ENCODE results near the gene APOM.

DNA sequence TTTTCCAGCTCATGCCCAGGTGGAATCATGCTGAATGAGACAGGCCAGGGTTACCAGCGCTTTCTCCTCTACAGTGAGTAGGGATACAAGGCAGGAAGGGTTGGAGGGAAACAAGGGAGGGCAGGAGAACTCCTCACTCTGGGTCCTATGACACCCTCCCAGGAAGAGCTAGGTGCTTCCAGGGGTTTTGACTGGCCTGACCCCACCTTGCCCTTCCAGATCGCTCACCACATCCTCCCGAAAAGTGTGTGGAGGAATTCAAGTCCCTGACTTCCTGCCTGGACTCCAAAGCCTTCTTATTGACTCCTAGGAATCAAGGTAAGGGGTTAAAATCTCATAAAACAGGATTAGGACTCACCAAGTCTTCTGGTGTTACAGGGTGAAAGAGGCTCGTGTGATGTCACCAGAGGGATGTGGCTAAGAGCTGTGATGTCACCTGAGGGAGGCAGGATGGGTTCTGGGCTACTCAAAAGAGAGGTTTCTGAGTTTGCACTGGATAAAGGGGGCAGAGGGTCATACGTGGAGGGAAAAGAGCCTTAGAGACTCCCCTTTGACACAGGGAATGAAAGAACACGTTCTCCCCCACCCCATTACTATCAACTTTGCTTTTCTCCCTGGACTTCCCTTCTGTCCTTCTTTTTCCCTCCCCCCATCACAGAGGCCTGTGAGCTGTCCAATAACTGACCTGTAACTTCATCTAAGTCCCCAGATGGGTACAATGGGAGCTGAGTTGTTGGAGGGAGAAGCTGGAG, 1.9 kb downstream of the APOM start:
- TF ChIP-seq ISL1 (CRISPR knock-in tag; IDR thresholded peaks at IDR 0.05) (no peak), PPARA (CRISPR knock-in tag; IDR thresholded peaks at IDR 0.05; ENCODE audit: borderline replicate concordance) (no peak), SNAI2 (CRISPR knock-in tag; IDR thresholded peaks at IDR 0.05) (no peak), BACH2 (CRISPR knock-in tag; IDR thresholded peaks at IDR 0.05; ENCODE audit: borderline replicate concordance) (no peak), GLIS3 (CRISPR knock-in tag; IDR thresholded peaks at IDR 0.05) (no peak), ARNTL (CRISPR knock-in tag; IDR thresholded peaks at IDR 0.05; ENCODE audit: borderline replicate concordance, low read depth) (no peak), ZFP3 (CRISPR knock-in tag; IDR thresholded peaks at IDR 0.05) (no peak), RARB (CRISPR knock-in tag; IDR thresholded peaks at IDR 0.05) (no peak), ZNF565 (CRISPR knock-in tag; conservative IDR thresholded peaks at IDR 0.05; ENCODE audit: low read depth) (no peak)
- TF ChIP-seq, protein P1, sequence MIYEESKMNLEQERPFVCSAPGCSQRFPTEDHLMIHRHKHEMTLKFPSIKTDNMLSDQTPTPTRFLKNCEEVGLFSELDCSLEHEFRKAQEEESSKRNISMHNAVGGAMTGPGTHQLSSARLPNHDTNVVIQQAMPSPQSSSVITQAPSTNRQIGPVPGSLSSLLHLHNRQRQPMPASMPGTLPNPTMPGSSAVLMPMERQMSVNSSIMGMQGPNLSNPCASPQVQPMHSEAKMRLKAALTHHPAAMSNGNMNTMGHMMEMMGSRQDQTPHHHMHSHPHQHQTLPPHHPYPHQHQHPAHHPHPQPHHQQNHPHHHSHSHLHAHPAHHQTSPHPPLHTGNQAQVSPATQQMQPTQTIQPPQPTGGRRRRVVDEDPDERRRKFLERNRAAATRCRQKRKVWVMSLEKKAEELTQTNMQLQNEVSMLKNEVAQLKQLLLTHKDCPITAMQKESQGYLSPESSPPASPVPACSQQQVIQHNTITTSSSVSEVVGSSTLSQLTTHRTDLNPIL (CRISPR knock-in tag; IDR thresholded peaks at IDR 0.05; ENCODE audit: low read depth), result no peak
- TF ChIP-seq, protein P2, sequence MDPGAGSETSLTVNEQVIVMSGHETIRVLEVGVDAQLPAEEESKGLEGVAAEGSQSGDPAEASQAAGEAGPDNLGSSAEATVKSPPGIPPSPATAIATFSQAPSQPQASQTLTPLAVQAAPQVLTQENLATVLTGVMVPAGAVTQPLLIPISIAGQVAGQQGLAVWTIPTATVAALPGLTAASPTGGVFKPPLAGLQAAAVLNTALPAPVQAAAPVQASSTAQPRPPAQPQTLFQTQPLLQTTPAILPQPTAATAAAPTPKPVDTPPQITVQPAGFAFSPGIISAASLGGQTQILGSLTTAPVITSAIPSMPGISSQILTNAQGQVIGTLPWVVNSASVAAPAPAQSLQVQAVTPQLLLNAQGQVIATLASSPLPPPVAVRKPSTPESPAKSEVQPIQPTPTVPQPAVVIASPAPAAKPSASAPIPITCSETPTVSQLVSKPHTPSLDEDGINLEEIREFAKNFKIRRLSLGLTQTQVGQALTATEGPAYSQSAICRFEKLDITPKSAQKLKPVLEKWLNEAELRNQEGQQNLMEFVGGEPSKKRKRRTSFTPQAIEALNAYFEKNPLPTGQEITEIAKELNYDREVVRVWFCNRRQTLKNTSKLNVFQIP (CRISPR knock-in tag; IDR thresholded peaks at IDR 0.05; ENCODE audit: borderline replicate concordance, low read depth), result no peak

Data from SK-N-SH treated with all-trans-retinoic acid at 6 μM for 48 hours (cell line).